AG04449 (cell line): ENCODE data around the gene KCNQ1.

Experiments used
- CTCF ChIA-PET: fragments of 350-600 bp; formaldehyde crosslinking; extraction: SDS; loops from one replicate; lab custom pipeline; 2021; ENCODE audit warnings: antibody characterized with exemption; lab: Yijun Ruan, JAX
- POLR2A ChIA-PET: fragments of 400-600, 350-600 bp; formaldehyde crosslinking; extraction: SDS; loops from one replicate; lab custom pipeline; 2020; ENCODE audit warnings: antibody characterized with exemption, inconsistent platforms; lab: Yijun Ruan, JAX
- DNase-seq: peaks from one replicate; pipeline ENCODE4 v3.0.0-alpha.2; 2010; ENCODE audit warnings: low read depth, low spot score
- H3K4me3 ChIP-seq: 2 replicates; pipeline ENCODE4 v1.5.1; 2011; ENCODE audit warnings: low read depth, mild to moderate bottlenecking, control low read depth, low read length
- TF ChIP-seq, protein P1 (sequence below): IDR thresholded peaks from one replicate; pipeline ENCODE4 v1.5.1; 2011; ENCODE audit warnings: mild to moderate bottlenecking, moderate library complexity, low read length, control low read depth, inconsistent platforms; ENCODE audit not compliant: insufficient read depth; ENCODE audit errors: missing control alignments

Gene KCNQ1

GRCh38 chr11:2426221-2426620, 18.6 kb upstream of the KCNQ1 start:
- TF ChIP-seq, protein P1, sequence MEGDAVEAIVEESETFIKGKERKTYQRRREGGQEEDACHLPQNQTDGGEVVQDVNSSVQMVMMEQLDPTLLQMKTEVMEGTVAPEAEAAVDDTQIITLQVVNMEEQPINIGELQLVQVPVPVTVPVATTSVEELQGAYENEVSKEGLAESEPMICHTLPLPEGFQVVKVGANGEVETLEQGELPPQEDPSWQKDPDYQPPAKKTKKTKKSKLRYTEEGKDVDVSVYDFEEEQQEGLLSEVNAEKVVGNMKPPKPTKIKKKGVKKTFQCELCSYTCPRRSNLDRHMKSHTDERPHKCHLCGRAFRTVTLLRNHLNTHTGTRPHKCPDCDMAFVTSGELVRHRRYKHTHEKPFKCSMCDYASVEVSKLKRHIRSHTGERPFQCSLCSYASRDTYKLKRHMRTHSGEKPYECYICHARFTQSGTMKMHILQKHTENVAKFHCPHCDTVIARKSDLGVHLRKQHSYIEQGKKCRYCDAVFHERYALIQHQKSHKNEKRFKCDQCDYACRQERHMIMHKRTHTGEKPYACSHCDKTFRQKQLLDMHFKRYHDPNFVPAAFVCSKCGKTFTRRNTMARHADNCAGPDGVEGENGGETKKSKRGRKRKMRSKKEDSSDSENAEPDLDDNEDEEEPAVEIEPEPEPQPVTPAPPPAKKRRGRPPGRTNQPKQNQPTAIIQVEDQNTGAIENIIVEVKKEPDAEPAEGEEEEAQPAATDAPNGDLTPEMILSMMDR: no peak
- ChIA-PET CTCF (interaction anchor here (0.8 to 13.3 kb wide), 7 partner anchors 25 to 466 kb away, joined by 3 to 381 read pairs (median 6); partner anchors contain the start of genes C11orf21, TSPAN32 and TSSC4), POLR2A (no interaction called here)
- H3K4me3 ChIP-seq: no peak overlapping the region
- DNase-seq: no peak

DNA sequence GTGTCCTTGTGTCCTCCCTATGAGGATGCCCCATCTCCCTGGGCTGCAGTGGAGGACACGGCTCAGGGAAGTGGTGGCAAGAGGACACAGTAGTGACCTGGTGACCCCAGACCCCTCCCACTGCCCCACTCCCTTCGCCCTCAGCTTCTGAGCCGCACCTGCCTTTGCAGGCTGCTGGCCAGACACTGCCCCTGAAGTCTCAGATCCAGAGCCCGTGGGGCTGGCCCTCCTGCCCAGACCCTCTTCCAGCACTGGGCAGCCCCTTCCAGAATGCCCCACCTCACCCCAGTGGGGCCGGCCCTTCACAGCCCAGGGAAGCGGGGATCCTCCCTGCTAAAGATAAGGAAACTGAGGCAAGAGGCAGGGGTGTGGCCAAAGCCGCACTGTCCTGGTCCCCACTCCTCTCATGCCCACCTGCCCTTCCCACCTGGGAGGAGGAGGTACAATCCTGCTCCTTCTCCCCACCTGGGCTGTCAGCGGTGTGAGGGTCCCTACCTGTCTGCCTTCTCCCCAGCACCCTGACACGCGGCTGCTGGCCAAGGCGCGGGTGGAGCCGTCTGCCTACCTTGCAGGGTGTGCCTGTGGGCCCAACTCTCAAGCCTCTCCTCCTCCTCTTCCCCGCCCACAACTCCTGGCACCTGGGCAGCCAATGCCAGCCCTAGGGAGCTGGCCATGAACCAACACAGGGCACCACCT, 17.8 kb upstream of the KCNQ1 start:
- CTCF ChIA-PET: interaction anchor here (0.8 to 13.3 kb wide), 11 partner anchors 8 to 466 kb away, joined by 3 to 381 read pairs (median 4); partner anchors contain the start of genes C11orf21, TSPAN32 and TSSC4
- TF ChIP-seq, protein P1: no peak
- POLR2A ChIA-PET: no interaction called here

GRCh38 chr11:2427721-2428321, 17.0 kb upstream of the KCNQ1 start:
- CTCF ChIA-PET: interaction anchor here (0.7 to 9.7 kb wide), 9 partner anchors 9 to 465 kb away, joined by 3 to 226 read pairs (median 5); no protein-coding TSS in a partner anchor
- POLR2A ChIA-PET: no interaction called here

More for the DNA sequence above, 17.8 kb upstream of the KCNQ1 start:
- H3K4me3 ChIP-seq: no peak overlapping the region
- no peak for DNase-seq

DNA sequence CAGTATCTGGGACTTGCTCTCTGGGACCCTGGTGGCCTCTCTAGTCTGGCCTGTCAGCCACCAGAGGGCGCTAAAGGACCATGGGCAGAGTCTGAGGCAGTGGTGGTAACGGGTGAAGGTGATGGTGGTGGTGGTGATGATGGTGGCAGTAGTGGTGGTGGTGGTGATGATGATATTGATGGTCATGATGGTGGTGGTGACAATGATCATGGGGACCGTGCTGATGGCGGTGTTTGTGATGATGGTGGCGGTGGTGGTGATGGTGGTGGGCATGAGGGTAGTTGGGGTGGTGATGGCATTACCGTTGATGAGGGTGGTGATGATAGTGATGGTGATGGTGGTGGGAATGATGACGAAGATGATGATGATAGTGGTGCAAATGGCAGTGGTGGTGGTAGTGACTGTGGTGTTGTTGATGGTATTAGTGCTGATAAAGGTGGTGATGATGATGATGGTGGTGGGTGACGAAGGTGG, 16.4 kb upstream of the KCNQ1 start:
- CTCF ChIA-PET: interaction anchor here (1.2 to 9.7 kb wide), 4 partner anchors 9 to 464 kb away, joined by 4 to 226 read pairs (median 7); no protein-coding TSS in a partner anchor
- TF ChIP-seq, protein P1: peak; percentile 77
- no peak for DNase-seq
- POLR2A ChIA-PET: no interaction called here
- H3K4me3 ChIP-seq: no peak overlapping the region

More at GRCh38 chr11:2427721-2428321, 17.0 kb upstream of the KCNQ1 start:
- DNase-seq: no peak
- H3K4me3 ChIP-seq: no peak overlapping the region
- TF ChIP-seq, protein P1: no peak

GRCh38 chr11:2431395-2431794, 13.4 kb upstream of the KCNQ1 start:
- no peak overlapping the region for H3K4me3 ChIP-seq
- TF ChIP-seq, protein P1: no peak
- DNase-seq: no peak
- POLR2A ChIA-PET: no interaction called here
- CTCF ChIA-PET: interaction anchor here (2.6 to 2.8 kb wide), 2 partner anchors 11 to 100 kb away, joined by 19 to 24 read pairs; no protein-coding TSS in a partner anchor

GRCh38 chr11:2432171-2432621, 12.6 kb upstream of the KCNQ1 start:
- TF ChIP-seq, protein P1: no peak
- POLR2A ChIA-PET: no interaction called here
- CTCF ChIA-PET: interaction anchor here (2.6 to 2.8 kb wide), 2 partner anchors 12 to 100 kb away, joined by 19 to 24 read pairs; no protein-coding TSS in a partner anchor

More at GRCh38 chr11:2432171-2432621, 12.6 kb upstream of the KCNQ1 start:
- DNase-seq: no peak
- no peak overlapping the region for H3K4me3 ChIP-seq
